SIG-M5 (cell line): ENCODE data around the gene C4orf17.
A peak's percentile ranks its signal among the peaks of the same experiment; 100 is the strongest.

ENCODE experiments used
- DNase-seq: peaks from one replicate; lab custom pipeline; 2025; lab: John Stamatoyannopoulos, UW

The C4orf17 gene

DNA sequence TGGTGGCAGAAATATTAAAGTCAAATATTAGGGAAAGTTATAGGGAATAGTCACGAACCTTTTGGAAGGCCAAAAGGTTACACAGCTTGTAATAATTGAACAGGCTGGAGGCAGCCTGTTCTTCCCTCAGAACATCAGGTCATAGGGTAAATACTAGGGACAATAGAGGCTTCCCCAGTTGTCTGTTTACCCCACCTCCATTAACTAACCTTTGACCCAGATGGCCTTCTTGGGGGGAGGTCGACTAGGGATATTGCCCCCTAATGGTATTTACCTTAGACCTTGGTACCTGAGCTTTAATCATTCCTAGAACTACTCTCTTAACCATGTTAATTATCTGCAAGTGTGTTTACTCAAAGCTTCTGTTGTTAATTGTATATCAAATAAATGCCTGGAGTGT, 26.0 kb downstream of the C4orf17 start:
- no peak for DNase-seq

DNA sequence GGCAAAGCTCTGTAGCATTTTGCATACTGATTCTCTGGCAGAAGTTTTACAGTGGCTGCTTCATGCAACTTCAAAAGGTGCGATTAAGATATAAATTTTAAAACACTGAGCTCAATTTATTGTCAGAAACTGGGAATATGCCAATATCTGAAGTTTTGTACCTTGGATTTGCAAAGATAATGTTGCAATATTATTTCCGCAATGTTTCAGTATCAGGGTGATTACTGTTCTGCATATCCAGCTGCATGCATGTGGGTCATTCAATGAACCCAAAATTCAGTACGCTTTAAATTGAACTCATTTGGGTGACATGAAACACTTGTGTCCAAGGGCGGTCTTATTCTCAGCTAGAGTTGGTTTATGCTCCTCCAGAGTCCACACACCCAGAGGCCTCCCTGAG, 26.9 kb downstream of the C4orf17 start:
- DNase-seq = no peak

DNA sequence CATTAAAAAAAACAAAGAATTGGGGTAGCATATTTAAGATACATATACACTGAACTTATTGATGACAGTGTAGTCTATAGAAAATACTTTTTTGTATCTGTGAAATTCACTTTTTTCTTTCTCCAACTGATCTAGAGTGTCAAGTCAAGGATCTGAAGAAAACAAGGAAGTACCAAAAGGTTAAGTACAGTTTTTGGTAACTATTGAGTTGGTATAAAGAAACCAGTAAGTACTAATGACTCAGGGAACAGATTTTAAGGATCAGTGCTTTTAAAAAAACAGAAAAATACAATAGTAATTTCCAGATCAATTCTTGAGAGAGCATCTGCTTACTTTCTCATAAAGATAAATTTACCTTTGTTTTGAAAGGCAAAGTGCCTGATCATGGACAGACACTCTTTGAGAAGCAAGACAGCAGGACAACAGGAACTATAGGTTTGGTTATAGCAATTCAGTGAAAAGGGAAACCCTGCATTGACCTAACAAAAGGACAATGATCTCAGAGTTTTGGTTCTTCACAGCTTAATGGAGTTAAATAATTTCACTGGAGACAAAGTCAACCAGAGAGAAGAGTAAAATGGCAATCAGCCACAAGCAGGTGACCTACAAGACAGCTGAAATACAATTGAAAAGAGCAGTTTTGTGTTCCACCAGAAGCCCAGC, 29.6 kb downstream of the C4orf17 start:
- DNase-seq = no peak

DNA sequence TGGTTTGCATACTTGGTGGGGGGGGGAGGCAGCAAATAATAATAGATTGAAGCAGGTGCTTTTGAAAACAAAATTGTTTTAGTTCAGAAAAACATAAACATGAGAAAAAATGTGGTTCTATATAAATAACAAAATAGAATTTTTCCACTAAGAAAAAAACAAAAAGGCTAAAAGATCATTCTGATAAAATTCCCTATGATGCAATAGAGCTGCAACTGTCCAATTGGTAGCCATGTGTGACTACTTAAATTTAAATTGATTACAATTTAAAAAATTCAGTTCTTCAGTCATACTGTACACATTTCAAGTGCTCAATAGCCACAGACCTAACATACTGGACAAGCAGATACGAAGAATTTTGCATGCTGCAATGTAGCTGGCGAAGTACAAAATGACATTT, 42.1 kb downstream of the C4orf17 start:
- DNase-seq = no peak

DNA sequence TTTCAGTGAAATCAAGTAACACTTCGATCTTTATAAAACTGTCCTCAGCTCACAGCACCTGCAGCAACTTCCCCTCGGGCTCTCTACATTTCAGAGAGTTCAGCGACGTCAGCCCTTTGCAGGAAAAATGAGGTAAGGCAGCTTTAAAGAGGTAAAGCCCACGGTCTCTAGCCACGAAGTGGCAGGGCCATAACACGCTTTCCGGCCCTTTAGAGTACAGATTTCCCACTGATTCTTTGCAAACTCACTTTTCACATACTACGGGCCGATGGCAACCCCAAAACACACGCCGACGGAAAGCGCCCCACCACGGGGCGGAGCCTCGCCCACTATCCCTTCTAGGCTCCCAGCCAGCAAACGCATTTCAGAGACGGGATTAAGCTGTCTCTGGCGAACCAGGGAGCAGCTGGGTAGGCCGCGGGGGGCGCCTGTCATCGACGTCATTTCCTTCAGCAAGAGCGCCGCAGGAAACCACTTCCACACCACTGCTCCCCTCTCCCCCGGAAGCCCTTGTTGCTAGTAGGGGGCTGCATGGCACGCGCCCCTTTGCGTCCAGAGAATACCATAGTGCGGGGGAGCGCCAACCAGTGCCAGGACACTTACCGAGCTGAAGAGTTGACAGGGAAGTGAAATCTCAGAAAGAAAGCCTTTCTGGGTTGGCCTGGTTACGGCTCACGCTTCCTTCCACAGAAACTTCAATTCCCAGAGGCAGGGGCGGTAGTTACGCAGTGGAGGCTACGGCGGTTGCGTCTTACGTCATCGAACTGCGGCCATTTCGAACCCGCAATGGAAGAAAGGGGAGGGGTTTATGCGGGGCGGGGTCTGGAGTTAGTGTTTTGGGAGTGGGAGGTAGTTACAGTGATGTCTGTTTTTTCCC, 52.7 kb downstream of the C4orf17 start, which contains the start of gene TRMT10A:
Gene TRMT10A, minus strand, starts transcription at position 730 of the 877 bp plus-strand sequence. CDS start 4,701 bp downstream, outside the sequence.
- peak; percentile 89 for DNase-seq

DNA sequence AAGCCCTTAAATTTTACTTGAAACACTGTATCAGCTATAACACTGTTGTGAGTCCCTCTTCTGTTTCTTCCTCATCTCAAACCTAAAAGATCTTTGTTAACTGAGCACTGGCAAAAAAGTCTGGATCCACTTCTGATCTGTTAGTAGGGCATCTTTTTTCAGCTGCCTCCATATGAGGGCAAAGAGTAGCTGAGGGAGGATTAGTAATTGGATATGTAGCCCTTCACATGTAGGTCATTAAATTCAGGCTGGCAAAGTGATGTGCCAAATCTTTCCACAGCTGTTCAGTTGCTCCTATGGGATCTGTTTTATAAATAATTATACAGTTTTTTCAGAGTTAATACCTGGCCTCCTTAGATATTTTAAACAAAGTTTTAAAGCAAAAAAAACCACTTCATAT, 54.1 kb downstream of the C4orf17 start:
- no peak for DNase-seq

DNA sequence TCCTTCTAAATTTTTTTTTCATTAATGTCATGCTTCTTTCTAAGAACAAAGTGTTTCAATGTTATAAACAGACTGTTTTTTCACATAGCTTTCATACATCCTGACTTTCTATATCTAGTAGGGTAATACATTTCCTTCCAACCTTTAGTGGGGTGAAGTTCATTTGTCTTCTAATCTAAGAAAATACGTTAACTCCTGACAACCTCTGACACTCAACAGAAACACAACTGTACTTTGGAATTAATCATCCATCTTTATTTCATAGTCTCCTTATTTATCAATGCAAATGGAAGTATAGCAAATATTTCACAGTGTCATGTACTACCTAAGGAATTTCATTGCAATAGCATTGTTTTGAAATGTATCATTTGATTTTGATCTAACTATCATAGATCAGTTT, 61.1 kb downstream of the C4orf17 start:
- DNase-seq = no peak

DNA sequence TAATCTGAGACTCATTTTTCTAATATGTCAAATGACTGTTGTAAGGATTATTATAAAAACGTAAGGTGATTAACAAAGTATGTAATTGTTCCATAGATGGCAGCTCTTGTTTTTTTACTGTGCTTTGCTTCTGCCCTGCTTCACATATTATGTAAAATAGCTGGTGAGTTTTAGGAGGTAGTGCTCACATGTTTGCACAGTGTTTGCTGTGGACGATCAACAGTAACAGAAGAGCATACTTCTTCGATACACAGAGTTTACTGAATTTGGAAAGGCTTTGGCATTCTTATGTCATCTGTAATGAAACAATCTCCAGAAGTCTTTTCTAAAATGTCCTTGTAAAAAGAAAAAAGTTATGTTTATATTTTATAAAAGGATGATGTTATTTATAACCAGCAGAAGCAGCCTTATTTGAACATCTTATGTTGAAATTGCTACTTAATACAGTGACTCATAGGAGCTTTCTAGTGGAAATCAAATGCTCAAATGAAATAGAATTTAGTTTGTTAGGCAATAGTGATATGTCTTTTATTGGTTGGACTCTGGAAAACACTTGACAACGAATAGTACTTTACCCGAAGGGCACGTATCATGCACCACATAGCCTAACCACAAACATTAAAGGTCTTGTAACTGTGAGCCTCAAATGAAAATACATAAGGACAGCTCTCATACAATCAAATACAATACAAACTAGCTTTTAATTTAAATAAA, 61.9 kb downstream of the C4orf17 start:
- no peak for DNase-seq

DNA sequence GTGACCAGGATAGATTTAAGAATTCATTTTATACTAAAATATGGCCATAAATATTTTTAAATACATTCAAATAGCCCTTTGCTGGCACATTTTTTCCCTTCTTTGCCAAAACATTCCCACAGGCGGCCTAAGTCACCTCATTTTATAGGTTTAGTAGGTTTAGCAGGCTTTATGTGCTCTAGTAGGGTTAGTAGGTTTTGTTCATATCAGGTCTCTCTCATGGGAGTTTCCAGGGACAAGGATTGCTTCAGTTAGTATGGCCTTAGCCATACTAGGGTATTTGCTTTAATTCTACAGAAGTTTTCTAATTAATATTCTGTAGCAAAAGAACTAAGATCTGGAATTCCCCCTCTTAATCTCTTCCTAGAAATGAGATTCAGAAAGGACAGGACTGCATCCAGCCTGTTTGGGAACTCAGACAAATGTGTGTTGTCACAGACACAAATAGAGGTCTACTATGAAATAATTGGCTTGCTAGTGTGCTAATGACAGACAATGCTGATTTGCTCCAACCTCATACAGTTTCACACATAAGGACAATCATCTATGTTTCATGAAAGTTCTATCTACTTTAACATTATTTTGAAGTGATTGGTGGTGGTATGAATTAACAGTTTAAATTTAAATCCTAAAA, 63.0 kb downstream of the C4orf17 start:
- DNase-seq = no peak

DNA sequence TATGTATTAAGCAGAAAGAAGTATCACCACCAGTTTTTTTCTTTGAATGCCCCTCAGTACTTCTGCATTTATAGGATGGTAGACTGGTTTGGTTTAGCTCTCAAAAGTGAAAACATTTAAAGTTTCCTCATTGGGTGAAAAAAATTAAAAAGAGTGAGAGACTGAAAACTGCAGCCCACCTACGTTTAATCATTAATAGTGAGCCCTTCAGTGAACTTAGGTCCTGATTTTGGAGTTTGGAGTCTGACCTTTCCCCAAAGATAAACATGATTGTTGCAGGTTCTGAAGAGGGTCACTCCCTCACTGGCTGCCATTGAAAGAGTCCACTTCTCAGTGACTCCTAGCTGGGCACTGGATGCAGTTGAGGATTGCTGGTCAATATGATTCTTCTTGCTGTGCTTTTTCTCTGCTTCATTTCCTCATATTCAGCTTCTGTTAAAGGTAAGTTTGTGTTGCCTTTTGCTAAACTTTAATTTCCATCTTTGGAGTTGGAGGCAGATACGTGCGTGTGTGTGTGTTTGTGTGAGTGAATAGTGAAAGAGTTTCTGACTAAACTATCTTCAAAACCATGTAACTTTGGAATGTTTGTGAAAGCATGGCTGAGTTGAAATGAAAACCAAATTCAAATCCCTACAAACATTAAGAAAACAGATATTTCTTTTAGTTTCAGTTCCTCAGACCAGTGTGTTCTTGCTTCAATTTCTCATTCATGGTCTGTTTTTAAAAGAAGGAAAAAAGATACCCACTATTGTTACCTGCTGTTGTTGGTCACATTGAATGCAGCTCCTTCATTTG, 63.9 kb downstream of the C4orf17 start, which contains the start of gene MTTP:
Gene MTTP, plus strand, starts transcription at position 295 of the 795 bp plus-strand sequence. Its CDS starts 86 bp downstream, at position 381.
- DNase-seq = no peak

DNA sequence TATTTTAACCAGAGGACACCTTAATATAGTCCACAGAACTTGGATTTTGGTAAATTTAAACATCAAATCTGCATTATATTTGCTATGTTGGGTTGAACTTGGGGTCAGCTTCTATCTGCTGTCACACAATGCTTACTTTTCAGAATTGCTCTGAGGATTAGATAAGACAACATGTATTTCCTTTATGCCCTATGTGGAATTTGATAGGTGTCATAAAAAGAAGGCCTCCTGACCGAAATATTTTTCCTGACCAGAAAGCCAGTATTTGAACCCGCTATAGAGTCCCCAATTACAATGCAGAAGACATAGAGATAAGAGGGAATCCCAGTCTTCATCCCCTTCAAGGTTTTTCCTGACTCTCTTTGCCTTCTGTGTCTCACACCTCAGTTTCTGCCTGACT, 67.9 kb downstream of the C4orf17 start:
- no peak for DNase-seq

DNA sequence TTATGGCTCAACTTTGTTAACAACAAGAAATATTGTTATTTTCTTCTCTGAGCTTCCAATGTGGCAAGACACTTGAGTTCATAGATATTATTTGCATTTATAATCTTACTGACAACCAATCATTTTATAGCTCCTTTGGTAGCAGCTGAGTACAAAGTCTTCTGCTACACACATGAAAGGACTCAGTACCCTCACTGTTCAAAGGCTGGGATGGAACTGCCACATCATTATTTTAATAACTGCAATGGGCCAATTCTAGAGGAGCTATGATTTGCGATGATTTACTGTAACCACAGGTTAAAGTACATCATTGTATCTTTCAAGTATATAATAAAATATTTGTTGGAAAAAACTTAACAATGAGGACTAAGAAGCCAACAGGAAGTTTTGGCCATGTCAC, 74.7 kb downstream of the C4orf17 start:
- no peak for DNase-seq

DNA sequence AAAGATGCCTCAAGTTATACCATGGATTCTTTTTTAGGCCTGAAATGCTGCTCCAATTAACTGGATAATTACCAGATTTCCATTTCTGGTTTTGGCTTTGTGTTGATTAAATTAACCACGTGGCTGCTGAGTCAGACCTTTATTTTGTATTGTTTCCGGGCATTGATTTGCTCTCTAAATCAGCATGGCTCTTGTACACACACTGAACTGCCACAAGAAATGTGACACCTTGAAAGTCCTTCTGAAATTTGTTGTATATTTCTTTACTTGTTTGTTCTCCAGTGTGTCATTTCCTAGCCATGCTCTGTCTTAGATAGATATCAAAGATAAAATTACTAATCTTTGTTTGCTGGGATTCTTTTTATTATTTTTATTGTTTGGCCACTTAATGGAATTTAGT, 75.5 kb downstream of the C4orf17 start:
- DNase-seq = no peak

DNA sequence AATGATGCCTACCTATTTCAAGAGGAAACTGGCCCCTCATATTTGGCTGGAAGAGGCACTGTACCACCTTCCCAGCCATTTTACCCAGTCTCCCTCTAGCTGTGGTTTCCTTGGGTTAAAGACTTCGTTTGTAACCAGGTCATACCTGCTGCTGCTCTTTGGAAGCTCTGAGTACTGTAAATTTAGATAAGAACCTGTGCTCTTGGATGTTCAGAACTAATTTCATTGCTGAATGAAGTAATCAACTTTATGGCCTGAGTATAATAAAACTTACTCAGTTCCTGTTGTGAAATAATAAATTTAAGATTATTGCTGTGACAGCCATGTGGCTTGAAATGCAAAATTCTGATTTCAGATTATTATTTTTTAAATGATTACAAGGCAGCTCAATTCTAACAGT, 76.0 kb downstream of the C4orf17 start:
- DNase-seq = no peak

DNA sequence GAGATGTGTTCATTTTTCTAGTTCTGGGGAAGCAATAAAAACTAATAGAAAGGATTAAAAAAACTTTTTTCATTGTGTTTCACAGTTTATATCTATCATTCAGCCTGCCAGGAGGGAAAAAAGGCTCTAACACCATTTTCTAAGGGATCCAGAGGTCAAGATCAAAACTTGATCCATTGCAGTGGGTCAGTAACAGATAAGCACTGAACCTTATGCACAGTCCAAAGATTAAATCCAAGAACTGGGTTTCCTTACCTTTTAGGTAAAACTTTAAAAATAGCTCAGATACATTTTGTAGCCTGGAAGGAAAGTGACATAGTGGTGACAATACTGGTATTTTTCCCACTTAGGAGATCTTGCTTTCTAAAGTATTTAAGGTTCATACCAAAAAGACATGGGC, 76.5 kb downstream of the C4orf17 start:
- DNase-seq = no peak

DNA sequence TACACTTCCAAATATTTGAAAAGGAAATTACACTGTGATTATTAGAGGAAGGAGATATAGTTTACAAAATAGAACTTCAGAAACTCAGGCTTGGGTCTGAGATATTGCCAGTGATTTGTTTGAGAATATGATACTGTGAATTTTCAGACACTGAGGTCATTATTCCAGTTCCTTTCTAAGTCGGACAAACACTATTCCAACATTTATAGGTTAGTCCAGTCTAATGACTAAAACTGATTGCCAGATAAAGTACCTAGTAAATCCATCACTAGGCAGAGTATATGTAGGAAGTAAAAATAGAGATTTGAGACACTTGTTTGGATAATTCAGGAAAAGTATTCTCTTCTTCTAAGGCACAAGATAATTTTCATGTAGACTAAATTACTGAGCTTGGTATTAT, 77.0 kb downstream of the C4orf17 start:
- DNase-seq = no peak

DNA sequence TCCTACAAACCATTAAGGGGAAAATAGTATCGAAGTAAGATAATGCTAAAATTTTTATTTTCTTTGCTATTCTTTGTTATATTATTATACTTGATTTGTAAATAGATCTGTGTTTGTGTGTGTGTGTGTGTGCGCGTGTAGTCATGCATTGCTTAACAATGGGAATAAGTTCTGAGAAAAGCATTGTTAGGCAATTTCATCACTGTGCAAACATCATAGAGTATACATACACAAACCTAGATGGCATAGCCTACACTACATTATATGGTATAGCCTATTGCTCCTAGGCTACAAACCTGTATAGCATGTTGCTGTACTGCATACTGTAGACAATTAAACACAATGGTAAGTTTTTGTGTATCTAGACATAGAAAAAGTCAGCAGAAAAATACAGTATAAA, 80.9 kb downstream of the C4orf17 start:
- DNase-seq = no peak
